ENCODE results near the gene AMMECR1L. TPM values are rescaled to one million over a fixed set of nuclear protein-coding genes. Genes with fewer than 3 reads are reported as not detected.
"Not testable (repeated sequence)": the region's sequence is repeated elsewhere in the genome, so short reads cannot be mapped to it uniquely, and the experiment has no call there.

Gene AMMECR1L

DNA sequence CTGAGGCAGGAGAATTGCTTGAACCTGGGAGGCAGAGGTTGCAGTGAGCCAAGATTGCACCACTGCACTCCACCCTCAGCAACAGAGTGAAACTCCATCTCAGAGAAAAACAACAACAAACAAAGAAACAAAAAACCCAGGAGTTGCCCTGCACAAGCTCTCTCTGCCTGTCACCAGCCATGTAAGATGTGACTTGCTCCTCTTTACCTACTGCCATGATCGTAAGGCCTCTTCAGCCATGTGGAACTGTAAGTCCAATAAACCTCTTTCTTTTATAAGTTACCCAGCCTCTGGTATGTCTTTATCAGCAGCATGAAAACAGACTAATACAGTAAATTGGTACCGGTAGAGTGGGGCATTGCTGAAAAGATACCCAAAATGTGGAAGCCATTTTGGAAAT is 59.0 kb downstream of the AMMECR1L start:
- H3K4me2 ChIP-seq (ENCODE audit: low read length); H3K4me1 ChIP-seq (ENCODE audit: control insufficient read depth, insufficient read depth, low read length); H3K4me3 ChIP-seq (ENCODE audit: low read length); H3K27me3 ChIP-seq (ENCODE audit: control insufficient read depth, insufficient read depth, low read length); H3K36me3 ChIP-seq (ENCODE audit: insufficient read depth, low read length); H3K9me3 ChIP-seq (replicated peaks; ENCODE audit: low read length); H3K9ac ChIP-seq (ENCODE audit: low read depth, low read length): not testable (repeated sequence)

DNA sequence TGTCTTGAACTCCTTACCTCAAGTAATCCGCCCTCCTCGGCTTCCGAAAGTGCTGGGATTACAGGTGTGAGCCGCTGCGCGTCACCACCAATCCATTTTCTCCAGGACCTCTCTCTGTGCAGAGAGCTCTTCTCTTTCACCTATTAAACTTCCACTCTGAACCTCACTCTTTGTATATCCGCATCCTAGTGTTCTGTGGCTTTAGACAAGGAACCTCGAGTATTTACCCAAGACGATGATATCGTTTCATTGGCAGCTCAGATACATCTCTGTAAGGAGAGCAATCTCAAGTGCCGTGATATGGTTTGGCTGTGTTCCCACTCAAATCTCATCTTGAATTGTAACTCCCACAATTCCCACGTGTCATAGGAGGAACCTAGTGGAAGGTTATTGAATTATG is 59.7 kb downstream of the AMMECR1L start:
- Histone ChIP-seq H3K36me3 (ENCODE audit: insufficient read depth, low read length) (no peaks in the 10 kb centered on the region), H3K4me3 (ENCODE audit: low read length) (no peak overlapping the region), H3K9me3 (replicated peaks; ENCODE audit: low read length) (no peaks in the 10 kb centered on the region), H3K4me1 (ENCODE audit: control insufficient read depth, insufficient read depth, low read length) (no peaks in the 10 kb centered on the region), H3K4me2 (ENCODE audit: low read length) (no peak overlapping the region), H3K27me3 (ENCODE audit: control insufficient read depth, insufficient read depth, low read length) (peaks cover 16% of the 10 kb centered on the region), H3K9ac (ENCODE audit: low read depth, low read length) (no peak overlapping the region)

DNA sequence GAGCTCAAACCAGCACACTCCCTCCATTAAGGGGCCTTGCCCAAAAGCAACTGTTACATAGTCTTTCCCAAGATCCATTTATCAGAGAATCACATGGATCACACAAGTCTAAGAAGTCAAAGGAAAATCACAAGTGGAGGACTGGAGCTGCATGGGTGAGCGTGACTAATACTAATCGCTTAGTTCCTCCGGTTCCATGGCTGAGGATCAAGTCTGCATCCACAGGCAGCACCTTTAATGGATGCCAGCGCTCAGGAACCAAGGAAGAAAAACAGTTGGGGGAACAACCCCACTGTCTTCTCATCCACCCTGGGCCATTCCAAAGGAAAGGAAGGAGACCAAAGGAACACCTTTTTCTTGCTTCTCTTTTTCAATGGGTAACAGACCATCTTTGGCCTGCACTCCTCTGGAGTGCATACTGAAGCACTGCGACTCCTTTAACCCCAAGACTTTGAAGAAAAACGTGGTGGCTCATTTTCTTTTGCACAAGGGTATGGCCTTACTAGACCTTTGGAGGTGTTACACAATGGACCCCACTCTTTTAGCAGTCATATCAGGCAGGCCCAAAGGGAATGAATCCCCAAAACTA is 65.6 kb downstream of the AMMECR1L start:
- Histone ChIP-seq H3K4me3 (ENCODE audit: low read length) (no peak overlapping the region), H3K36me3 (ENCODE audit: insufficient read depth, low read length) (no peaks in the 10 kb centered on the region), H3K9me3 (replicated peaks; ENCODE audit: low read length) (peaks cover 10% of the 10 kb centered on the region), H3K9ac (ENCODE audit: low read depth, low read length) (no peak overlapping the region), H3K27me3 (ENCODE audit: control insufficient read depth, insufficient read depth, low read length) (peaks cover 35% of the 10 kb centered on the region), H3K4me1 (ENCODE audit: control insufficient read depth, insufficient read depth, low read length) (no peaks in the 10 kb centered on the region), H3K4me2 (ENCODE audit: low read length) (no peak overlapping the region)

DNA sequence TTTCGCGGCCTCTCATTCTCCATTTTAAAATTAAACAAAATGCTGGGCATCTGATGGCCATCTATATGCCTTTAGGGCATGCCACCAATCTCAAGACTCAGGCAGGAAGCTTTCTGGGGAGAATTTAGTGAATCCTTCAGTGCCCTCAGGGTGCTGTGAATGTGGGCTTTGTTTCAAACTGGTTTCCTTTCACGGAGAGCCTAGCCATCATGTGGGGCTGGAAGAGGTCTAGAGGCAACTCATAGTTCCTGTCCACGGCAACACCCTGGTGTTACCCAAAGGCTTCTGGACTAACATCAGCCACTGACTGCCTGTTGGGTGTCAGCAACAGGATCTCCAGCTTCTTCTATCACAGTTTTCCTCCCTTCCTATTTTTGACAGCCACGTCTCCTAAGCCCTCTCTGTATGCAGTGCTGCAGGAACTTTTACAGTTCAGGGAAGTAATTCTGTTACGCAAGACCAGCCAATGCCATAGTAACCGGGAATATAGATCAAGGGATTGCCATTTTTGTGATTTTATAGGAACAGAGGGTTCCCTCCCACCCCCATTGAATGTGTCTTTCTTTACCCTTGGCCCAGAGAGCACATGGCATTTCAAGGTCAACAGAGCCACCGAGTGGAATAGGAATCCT is 66.8 kb downstream of the AMMECR1L start:
- Histone ChIP-seq H3K9me3 (replicated peaks; ENCODE audit: low read length) (peaks cover 10% of the 10 kb centered on the region), H3K4me3 (ENCODE audit: low read length) (no peak overlapping the region), H3K9ac (ENCODE audit: low read depth, low read length) (no peak overlapping the region), H3K36me3 (ENCODE audit: insufficient read depth, low read length) (no peaks in the 10 kb centered on the region), H3K4me1 (ENCODE audit: control insufficient read depth, insufficient read depth, low read length) (no peaks in the 10 kb centered on the region), H3K27me3 (ENCODE audit: control insufficient read depth, insufficient read depth, low read length) (peaks cover 35% of the 10 kb centered on the region), H3K4me2 (ENCODE audit: low read length) (no peak overlapping the region)

DNA sequence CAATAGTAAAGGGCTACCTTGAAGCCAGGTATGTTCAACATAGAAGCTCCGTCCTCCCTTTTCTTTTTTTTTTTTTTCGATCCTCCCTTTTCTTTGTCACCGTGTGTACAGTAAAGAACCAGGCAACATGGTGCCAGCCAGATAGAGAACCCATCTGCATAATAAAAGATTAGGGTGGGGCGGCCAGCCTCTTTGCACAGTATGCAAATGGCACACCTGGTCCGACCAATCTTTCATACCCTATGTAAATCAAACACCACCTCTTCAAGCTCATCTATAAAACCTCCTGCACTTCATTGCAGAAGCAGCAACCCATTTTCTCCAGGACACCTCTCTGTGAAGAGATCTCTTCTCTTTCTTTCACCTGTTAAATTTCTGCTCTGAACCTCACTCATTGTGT is 67.5 kb downstream of the AMMECR1L start:
- peaks cover 10% of the 10 kb centered on the region for H3K9me3 ChIP-seq (replicated peaks; ENCODE audit: low read length)
- H3K36me3 ChIP-seq (ENCODE audit: insufficient read depth, low read length) = no peaks in the 10 kb centered on the region
- H3K27me3 ChIP-seq (ENCODE audit: control insufficient read depth, insufficient read depth, low read length) = peaks cover 35% of the 10 kb centered on the region
- no peaks in the 10 kb centered on the region for H3K4me1 ChIP-seq (ENCODE audit: control insufficient read depth, insufficient read depth, low read length)
- H3K4me3 ChIP-seq (ENCODE audit: low read length) = no peak overlapping the region
- no peak overlapping the region for H3K4me2 ChIP-seq (ENCODE audit: low read length)
- no peak overlapping the region for H3K9ac ChIP-seq (ENCODE audit: low read depth, low read length)

DNA sequence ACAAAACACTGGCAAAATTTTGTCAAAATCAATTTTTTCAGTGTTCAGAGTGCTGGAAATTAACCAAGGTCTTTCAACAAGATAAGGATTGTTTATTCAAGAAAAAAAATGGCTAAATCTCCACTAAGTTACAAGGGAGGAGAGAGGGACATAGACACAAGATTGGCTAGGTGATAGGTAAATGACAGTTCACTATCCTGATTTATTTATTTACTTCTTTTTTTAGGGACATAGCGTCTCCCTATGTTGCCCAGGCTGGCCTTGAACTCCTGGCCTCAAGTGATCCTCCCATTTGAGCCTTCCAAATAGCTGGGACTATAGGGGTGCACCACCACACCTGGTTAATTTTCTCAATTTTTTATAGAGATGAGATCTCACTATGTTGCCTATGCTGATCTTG is 71.1 kb downstream of the AMMECR1L start:
- H3K4me1 ChIP-seq (ENCODE audit: control insufficient read depth, insufficient read depth, low read length) = no peaks in the 10 kb centered on the region
- peaks cover 19% of the 10 kb centered on the region for H3K27me3 ChIP-seq (ENCODE audit: control insufficient read depth, insufficient read depth, low read length)
- no peak overlapping the region for H3K4me3 ChIP-seq (ENCODE audit: low read length)
- no peak overlapping the region for H3K4me2 ChIP-seq (ENCODE audit: low read length)
- H3K9me3 ChIP-seq (replicated peaks; ENCODE audit: low read length) = peaks cover 4% of the 10 kb centered on the region
- H3K9ac ChIP-seq (ENCODE audit: low read depth, low read length) = no peak overlapping the region
- no peaks in the 10 kb centered on the region for H3K36me3 ChIP-seq (ENCODE audit: insufficient read depth, low read length)

DNA sequence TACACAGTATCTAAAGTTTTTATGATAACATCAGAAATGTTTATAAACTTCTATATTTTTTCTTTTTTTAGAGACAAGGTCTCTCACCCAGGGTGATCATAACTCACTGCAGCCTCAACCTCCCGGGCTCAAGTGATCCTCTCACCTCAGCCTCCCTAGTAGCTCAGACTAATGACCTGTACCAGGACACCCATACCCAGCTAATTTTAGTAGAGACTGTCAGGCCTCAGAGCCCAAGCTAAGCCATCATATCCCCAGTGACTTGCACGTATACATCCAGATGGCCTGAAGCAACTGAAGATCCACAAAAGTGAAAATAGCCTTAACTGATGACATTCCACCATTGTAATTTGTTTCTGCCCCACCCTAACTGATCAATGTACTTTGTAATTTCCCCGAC is 73.3 kb downstream of the AMMECR1L start:
- H3K9ac ChIP-seq (ENCODE audit: low read depth, low read length); H3K9me3 ChIP-seq (replicated peaks; ENCODE audit: low read length); H3K4me1 ChIP-seq (ENCODE audit: control insufficient read depth, insufficient read depth, low read length); H3K36me3 ChIP-seq (ENCODE audit: insufficient read depth, low read length); H3K4me2 ChIP-seq (ENCODE audit: low read length); H3K27me3 ChIP-seq (ENCODE audit: control insufficient read depth, insufficient read depth, low read length); H3K4me3 ChIP-seq (ENCODE audit: low read length): not testable (repeated sequence)

Small RNA genes lying within 50 kb of the gene (small RNA-seq; reads per million reads assigned to genes)
- gene AC012306.1 (not detected), gene RF00017 (not detected), gene RF00019 (not detected), gene RNU6-395P (not detected)

All from skeletal muscle satellite cell (primary cell).